RWPE1 (cell line): ENCODE results near the gene PRSS2.

ENCODE experiments used
- CTCF ChIA-PET: fragments of 350-600 bp; sonication (Branson Sonifier 250); formaldehyde crosslinking; extraction: SDS; loops from one replicate; lab custom pipeline; 2021; lab: Yijun Ruan, JAX
- POLR2A ChIA-PET: fragments of 400-600 bp; formaldehyde crosslinking; extraction: SDS; loops from one replicate; lab custom pipeline; 2020; ENCODE audit warnings: antibody characterized with exemption; ENCODE audit not compliant: low non-redundant PET; lab: Yijun Ruan, JAX
- DNase-seq: peaks from one replicate; pipeline ENCODE4 v3.0.0; 2012; ENCODE audit warnings: low spot score
- H3K27ac ChIP-seq: fragments of 450-650 bp; 2 replicates; pipeline ENCODE4 v1.5.1; 2017
- TF ChIP-seq, protein P1 (sequence below): fragments of 450-650 bp; conservative IDR thresholded peaks from 2 replicates; pipeline ENCODE4 v1.5.1; 2017; ENCODE audit warnings: low read depth, mild to moderate bottlenecking

The PRSS2 gene

DNA sequence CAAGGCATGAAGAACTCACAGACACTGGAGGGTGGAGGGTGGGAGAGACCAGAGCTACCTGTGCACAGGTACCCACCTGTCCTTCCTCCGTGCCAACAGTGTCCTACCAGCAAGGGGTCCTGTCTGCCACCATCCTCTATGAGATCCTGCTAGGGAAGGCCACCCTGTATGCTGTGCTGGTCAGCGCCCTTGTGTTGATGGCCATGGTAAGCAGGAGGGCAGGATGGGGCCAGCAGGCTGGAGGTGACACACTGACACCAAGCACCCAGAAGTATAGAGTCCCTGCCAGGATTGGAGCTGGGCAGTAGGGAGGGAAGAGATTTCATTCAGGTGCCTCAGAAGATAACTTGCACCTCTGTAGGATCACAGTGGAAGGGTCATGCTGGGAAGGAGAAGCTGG lies 21.8 kb downstream of the PRSS2 start:
- ChIA-PET CTCF (no interaction called here), POLR2A (no interaction called here)

DNA sequence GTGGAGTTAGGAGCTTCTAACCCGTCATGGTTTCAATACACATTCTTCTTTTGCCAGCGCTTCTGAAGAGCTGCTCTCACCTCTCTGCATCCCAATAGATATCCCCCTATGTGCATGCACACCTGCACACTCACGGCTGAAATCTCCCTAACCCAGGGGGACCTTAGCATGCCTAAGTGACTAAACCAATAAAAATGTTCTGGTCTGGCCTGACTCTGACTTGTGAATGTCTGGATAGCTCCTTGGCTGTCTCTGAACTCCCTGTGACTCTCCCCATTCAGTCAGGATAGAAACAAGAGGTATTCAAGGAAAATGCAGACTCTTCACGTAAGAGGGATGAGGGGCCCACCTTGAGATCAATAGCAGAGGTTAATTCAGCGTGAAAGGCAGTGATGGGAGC lies 22.4 kb downstream of the PRSS2 start:
- CTCF ChIA-PET: no interaction called here
- TF ChIP-seq, protein P1, sequence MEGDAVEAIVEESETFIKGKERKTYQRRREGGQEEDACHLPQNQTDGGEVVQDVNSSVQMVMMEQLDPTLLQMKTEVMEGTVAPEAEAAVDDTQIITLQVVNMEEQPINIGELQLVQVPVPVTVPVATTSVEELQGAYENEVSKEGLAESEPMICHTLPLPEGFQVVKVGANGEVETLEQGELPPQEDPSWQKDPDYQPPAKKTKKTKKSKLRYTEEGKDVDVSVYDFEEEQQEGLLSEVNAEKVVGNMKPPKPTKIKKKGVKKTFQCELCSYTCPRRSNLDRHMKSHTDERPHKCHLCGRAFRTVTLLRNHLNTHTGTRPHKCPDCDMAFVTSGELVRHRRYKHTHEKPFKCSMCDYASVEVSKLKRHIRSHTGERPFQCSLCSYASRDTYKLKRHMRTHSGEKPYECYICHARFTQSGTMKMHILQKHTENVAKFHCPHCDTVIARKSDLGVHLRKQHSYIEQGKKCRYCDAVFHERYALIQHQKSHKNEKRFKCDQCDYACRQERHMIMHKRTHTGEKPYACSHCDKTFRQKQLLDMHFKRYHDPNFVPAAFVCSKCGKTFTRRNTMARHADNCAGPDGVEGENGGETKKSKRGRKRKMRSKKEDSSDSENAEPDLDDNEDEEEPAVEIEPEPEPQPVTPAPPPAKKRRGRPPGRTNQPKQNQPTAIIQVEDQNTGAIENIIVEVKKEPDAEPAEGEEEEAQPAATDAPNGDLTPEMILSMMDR: no peak
- POLR2A ChIA-PET: no interaction called here

More for the DNA sequence above, 21.8 kb downstream of the PRSS2 start:
- H3K27ac ChIP-seq: no peak overlapping the region
- TF ChIP-seq, protein P1: no peak
- DNase-seq: no peak

DNA sequence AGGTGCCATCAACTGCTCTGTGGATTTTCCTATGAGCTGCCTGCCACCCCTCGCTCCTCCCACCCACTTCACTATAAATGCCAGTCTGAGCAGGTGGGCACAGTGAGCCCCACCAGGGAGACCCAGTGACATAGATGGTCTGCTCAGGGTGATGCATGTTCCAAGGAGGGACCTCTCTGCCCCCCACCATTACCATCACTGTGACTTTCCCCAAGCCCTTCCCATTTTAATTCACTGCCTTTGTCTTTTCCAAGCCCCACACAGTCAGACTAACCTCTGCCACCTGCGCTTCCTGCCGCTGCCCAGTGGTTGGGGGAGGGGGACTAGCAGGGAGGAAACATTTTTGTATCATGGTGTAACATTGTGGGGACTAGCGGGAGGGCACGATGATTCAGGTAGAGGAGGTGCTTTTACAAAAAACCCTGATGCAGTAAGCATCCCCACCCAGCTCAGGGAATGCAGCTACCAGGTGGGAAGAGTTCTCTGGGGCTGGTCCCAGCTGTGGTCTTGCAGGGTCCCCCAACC lies 24.6 kb downstream of the PRSS2 start:
- POLR2A ChIA-PET: no interaction called here
- no peak for DNase-seq
- CTCF ChIA-PET: no interaction called here
- TF ChIP-seq, protein P1: no peak
- no peak overlapping the region for H3K27ac ChIP-seq

More for the DNA sequence above, 22.4 kb downstream of the PRSS2 start:
- no peak for DNase-seq
- H3K27ac ChIP-seq: no peak overlapping the region

DNA sequence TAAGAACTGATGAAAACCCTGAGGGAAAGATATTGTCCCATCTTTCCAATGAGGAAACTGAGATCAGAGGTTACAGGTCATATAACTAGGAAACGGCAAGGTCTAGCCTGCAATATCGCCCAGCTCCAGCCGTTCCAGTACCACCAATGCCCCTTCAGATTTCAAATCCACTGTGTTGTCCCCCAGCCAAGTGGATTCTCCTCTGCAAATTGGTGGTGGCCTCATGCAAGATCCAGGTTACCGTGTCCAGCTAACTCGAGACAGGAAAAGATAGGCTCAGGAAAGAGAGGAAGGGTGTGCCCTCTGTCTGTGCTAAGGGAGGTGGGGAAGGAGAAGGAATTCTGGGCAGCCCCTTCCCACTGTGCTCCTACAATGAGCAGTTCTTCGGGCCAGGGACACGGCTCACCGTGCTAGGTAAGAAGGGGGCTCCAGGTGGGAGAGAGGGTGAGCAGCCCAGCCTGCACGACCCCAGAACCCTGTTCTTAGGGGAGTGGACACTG lies 25.3 kb downstream of the PRSS2 start:
- H3K27ac ChIP-seq: no peak overlapping the region
- ChIA-PET CTCF (interaction anchor here (0.5 kb wide), 1 partner anchor 208 kb away, joined by 3 read pairs; no protein-coding TSS in a partner anchor), POLR2A (no interaction called here)
- no peak for DNase-seq
- TF ChIP-seq, protein P1: no peak

DNA sequence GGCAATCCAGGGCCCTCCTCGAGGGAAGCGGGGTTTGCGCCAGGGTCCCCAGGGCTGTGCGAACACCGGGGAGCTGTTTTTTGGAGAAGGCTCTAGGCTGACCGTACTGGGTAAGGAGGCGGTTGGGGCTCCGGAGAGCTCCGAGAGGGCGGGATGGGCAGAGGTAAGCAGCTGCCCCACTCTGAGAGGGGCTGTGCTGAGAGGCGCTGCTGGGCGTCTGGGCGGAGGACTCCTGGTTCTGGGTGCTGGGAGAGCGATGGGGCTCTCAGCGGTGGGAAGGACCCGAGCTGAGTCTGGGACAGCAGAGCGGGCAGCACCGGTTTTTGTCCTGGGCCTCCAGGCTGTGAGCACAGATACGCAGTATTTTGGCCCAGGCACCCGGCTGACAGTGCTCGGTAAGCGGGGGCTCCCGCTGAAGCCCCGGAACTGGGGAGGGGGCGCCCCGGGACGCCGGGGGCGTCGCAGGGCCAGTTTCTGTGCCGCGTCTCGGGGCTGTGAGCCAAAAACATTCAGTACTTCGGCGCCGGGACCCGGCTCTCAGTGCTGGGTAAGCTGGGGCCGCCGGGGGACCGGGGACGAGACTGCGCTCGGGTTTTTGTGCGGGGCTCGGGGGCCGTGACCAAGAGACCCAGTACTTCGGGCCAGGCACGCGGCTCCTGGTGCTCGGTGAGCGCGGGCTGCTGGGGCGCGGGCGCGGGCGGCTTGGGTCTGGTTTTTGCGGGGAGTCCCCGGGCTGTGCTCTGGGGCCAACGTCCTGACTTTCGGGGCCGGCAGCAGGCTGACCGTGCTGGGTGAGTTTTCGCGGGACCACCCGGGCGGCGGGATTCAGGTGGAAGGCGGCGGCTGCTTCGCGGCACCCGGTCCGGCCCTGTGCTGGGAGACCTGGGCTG lies 26.0 kb downstream of the PRSS2 start:
- no peak for DNase-seq
- CTCF ChIA-PET: interaction anchor here (0.5 to 0.7 kb wide), 2 partner anchors 48 to 209 kb away, joined by 3 read pairs; no protein-coding TSS in a partner anchor
- POLR2A ChIA-PET: no interaction called here
- H3K27ac ChIP-seq: no peak overlapping the region
- TF ChIP-seq, protein P1: no peak
